22Rv1 (cell line): Measurements from ENCODE around the gene OSBP.

ENCODE experiments used
- ZFX ChIP-seq: fragments of 450-650 bp; IDR thresholded peaks from 2 replicates; pipeline ENCODE4 v1.6.1; 2017; ENCODE audit warnings: antibody characterized with exemption, borderline replicate concordance
- TF ChIP-seq, protein P1 (sequence below): fragments of 450-650 bp; IDR thresholded peaks from 2 replicates; pipeline ENCODE4 v1.5.1; 2017; ENCODE audit warnings: mild to moderate bottlenecking

- TF ChIP-seq, protein P1, sequence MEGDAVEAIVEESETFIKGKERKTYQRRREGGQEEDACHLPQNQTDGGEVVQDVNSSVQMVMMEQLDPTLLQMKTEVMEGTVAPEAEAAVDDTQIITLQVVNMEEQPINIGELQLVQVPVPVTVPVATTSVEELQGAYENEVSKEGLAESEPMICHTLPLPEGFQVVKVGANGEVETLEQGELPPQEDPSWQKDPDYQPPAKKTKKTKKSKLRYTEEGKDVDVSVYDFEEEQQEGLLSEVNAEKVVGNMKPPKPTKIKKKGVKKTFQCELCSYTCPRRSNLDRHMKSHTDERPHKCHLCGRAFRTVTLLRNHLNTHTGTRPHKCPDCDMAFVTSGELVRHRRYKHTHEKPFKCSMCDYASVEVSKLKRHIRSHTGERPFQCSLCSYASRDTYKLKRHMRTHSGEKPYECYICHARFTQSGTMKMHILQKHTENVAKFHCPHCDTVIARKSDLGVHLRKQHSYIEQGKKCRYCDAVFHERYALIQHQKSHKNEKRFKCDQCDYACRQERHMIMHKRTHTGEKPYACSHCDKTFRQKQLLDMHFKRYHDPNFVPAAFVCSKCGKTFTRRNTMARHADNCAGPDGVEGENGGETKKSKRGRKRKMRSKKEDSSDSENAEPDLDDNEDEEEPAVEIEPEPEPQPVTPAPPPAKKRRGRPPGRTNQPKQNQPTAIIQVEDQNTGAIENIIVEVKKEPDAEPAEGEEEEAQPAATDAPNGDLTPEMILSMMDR = no peak
- no peak for TF ChIP-seq ZFX
Measured at GRCh38 chr11:59616396-59616982, 915 bp upstream of the OSBP start.
